SK-N-DZ (cell line): ENCODE results near the gene EMSY. TPM values are rescaled to one million over a fixed set of nuclear protein-coding genes. Genes with fewer than 3 reads are reported as not detected.
"Not testable (repeated sequence)": the region's sequence is repeated elsewhere in the genome, so short reads cannot be mapped to it uniquely, and the experiment has no call there.

Experiments
- DNase-seq: peaks from one replicate; pipeline ENCODE4 v3.0.0-alpha.2; 2015; ENCODE audit warnings: low spot score
- polyA plus RNA-seq, 2 experiments: library from polyadenylated mRNA; depleted of rRNA; stranded (reverse); fragments of >200 nt; gene quantifications; 2 replicates each; pipeline ENCODE4 v1.2.3, GENCODE V29; 2014

Gene EMSY
- polyA plus RNA-seq (2014; cell fraction: cytosol; rRNA removed), result 19.1 and 20.0 TPM in 2 replicates
- 18.1 and 19.7 TPM in 2 replicates for polyA plus RNA-seq (2014; cell fraction: nucleus; rRNA removed)

- peak; percentile 99 for DNase-seq
Measured at GRCh38 chr11:76444384-76445120, at the start of gene EMSY. EMSY (plus strand) TSS chr11:76445018; CDS start chr11:76446939, 1,921 bp downstream.

GRCh38 chr11:76395296-76395695 is 49.5 kb upstream of the EMSY start:
- no peak for DNase-seq

GRCh38 chr11:76397383-76397782 is 47.4 kb upstream of the EMSY start:
- no peak for DNase-seq

- DNase-seq, result no peak
Measured at GRCh38 chr11:76400967-76401366, 43.9 kb upstream of the EMSY start.

GRCh38 chr11:76401484-76401883 is 43.3 kb upstream of the EMSY start:
- DNase-seq, result not testable (repeated sequence)

GRCh38 chr11:76406359-76406758 is 38.5 kb upstream of the EMSY start:
- DNase-seq, result no peak

GRCh38 chr11:76408171-76408965 is 36.5 kb upstream of the EMSY start:
- peak; percentile 33 for DNase-seq

- DNase-seq, result peak; percentile 60
Measured at GRCh38 chr11:76410851-76411357, 33.9 kb upstream of the EMSY start.

- no peak for DNase-seq
Measured at GRCh38 chr11:76415073-76415472, 29.7 kb upstream of the EMSY start.

GRCh38 chr11:76419896-76420295 is 24.9 kb upstream of the EMSY start:
- DNase-seq, result peak; percentile 33

- no peak for DNase-seq
Measured at GRCh38 chr11:76424379-76424778, 20.4 kb upstream of the EMSY start.

GRCh38 chr11:76424891-76425290 is 19.9 kb upstream of the EMSY start:
- DNase-seq, result no peak

- DNase-seq, result no peak
Measured at GRCh38 chr11:76426660-76427059, 18.2 kb upstream of the EMSY start.

GRCh38 chr11:76436020-76436419 is 8.8 kb upstream of the EMSY start:
- no peak for DNase-seq

GRCh38 chr11:76443268-76443980 is 1.4 kb upstream of the EMSY start:
- no peak for DNase-seq

- no peak for DNase-seq
Measured at GRCh38 chr11:76444065-76444383, 794 bp upstream of the EMSY start.

- DNase-seq, result peak; percentile 85
Measured at GRCh38 chr11:76445121-76446084, 585 bp downstream of the EMSY start.

- no peak for DNase-seq
Measured at GRCh38 chr11:76448506-76448905, 3.7 kb downstream of the EMSY start.

- DNase-seq, result no peak
Measured at GRCh38 chr11:76453248-76453647, 8.4 kb downstream of the EMSY start.

GRCh38 chr11:76455331-76455730 is 10.5 kb downstream of the EMSY start:
- no peak for DNase-seq

GRCh38 chr11:76455931-76456330 is 11.1 kb downstream of the EMSY start:
- no peak for DNase-seq
